NK-92 (cell line): ENCODE data around the gene ZRANB3.
"Not testable (repeated sequence)": the region's sequence is repeated elsewhere in the genome, so short reads cannot be mapped to it uniquely, and the experiment has no call there.

Source experiments
- DNase-seq: peaks from one replicate; lab custom pipeline; 2025; ENCODE audit not compliant: unreplicated experiment; lab: John Stamatoyannopoulos, UW

The ZRANB3 gene

DNA sequence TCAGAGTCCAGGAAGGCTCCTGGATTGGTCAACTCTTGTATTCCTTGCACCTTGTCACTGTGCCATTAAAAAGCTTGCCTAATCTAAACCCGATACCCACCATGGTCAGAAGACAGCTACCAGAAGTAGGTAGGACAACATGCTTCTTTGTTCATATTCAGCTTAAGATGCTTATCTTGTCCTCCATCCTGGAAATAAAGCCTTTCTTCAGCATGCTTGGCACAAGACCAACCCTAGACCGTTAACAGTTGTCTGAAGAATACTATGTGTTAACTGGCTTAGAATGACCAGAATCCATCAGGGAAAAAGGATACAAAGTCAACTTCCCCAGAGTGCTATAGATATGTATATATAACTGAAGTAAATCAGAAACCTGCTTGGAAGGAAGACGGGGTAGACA is 193.9 kb downstream of the ZRANB3 start:
- no peak for DNase-seq

DNA sequence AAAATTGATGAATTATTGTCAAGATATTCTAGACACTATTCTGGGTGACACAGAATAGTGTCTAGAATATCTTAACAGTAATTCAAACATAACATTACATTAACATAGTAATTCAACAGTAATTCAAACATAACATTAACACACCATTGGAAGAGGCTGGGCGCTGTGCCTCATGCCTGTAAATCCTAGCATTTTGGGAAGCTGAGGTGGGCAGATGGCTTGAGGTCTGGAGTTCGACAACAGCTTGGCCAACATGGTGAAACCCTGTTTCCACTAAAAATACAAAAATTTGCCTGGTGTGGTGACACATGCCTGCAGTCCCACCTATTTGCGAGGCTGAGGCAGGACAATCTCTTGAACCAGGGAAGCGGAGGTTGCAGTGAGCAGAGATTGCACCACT is 195.8 kb downstream of the ZRANB3 start:
- DNase-seq, result no peak

DNA sequence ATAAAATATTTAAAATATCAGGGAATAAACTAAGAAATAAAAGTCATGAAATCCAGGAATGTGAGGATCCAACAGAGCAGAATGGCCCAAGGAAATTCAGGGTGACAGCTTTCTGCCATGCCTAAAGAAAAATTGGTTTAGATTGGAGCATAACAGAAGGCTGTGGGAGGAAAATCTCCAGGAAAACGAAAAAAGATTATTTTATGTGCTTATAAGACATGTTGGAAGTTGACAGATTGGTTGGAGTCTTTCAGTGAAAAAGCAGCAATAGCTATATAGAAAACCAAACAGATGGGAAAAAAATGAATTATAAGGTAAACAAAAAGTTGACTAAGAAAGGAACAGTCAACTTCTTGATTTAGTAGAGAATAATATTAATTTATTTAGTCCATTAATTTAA is 203.9 kb downstream of the ZRANB3 start:
- no peak for DNase-seq

DNA sequence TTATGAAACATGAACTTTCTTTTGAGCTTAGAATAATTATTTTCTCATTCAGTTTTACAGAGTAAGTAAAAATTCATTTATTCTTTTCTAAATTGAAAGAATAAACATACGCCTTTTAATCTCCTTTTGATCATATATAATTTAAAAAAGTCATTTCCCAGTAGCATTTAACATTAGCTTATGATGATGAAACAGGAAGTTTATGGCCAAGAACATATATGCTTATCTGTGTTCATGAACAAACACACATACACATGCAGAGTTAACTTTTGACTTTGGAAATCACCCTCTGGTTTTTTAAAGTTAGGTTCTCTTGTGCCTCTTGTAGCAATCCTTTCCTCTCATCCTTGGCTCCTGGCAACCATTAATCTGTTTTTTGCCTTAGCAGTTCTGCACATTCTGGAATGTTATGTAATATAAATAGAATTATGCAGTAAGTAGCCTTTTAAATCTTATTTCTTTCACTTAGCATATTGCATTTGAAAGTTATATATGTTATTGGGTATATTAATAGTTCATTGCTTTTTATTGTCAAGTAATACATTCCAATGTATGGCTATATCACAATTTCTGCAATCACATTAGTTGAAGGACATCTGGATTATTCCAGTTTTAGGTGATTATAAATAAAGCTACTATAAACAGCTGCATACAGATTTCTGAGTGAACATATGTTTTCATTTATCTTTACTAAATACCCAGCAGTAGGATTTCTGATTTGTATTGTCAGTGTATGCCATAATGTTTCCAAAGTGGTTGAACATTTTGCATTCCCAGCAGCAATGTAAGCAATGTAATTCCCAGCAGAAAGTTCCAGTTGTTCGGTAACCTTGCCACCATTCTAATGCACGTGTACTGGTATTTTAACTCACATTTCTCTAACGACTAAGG is 210.3 kb downstream of the ZRANB3 start:
- no peak for DNase-seq

DNA sequence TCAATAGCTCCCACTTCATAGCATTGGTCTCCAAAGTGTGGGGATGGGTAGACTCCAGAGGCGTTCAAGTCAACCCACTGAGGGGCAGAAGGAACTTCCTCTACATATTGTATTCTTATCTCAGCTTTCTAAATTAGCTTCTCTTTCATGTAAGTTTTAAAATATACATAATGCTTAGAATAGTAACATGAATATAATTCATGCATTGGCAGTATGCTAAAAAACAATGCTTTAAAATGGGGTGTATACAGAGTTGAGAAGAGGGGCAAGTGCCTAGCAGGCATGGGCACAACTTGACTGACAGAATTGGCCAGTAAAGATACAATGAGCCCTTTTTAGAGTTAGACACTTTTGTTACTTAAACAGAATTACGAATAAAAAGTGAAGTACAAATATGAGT is 212.2 kb downstream of the ZRANB3 start:
- no peak for DNase-seq

DNA sequence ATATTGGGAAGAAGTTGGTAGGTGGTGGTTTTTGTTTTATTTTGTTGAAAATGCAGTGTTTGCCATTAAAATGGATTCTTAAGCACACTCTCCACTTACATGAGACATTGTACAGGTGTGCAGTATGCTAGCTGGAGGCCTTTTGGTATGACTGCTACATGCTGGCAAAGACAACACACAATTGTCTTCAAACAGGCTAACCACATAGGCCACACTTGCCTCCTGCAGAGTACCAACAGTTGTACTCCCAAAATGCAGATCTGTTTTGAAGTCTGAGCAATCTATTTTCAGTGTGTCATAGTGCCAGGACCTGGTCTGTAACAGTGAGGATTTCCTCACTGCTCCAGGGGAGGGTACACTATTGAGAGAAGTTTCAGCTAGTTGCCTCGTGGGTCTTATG is 213.6 kb downstream of the ZRANB3 start:
- DNase-seq, result no peak

DNA sequence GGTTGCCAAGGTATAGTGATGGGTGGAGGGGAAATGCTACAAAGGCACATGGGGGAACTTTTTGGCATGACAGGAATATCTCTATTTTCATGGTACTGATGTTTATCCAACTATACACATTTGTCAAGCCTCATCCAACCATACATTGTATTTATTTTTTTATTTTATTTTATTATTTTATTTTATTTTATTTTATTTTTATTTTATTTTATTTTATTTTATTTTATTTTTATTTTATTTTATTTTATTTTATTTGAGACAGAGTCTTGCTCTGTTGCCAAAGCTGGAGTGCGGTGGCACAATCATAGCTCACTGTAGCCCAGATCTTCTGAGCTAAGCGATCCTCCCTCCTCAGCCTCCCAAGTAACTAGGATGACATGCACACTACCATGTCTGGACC is 219.1 kb downstream of the ZRANB3 start:
- no peak for DNase-seq

DNA sequence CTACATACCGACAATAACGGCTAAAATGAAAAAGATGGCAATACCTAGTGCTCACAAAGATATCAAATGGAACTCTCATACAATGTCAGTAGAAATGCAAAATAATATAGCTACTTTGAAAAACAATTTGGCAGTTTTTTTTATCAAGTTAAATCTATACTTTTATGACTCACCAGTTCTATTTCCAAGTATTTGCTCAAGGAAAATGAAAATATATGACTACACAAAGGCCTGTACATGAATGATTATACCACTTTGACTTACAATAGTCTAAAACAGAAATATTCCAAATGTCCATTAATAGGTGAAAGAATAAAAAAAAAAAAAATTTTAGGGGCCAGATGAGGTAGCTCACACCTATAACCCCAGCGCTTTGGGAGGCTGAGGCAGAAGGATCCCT is 219.8 kb downstream of the ZRANB3 start:
- DNase-seq, result no peak

DNA sequence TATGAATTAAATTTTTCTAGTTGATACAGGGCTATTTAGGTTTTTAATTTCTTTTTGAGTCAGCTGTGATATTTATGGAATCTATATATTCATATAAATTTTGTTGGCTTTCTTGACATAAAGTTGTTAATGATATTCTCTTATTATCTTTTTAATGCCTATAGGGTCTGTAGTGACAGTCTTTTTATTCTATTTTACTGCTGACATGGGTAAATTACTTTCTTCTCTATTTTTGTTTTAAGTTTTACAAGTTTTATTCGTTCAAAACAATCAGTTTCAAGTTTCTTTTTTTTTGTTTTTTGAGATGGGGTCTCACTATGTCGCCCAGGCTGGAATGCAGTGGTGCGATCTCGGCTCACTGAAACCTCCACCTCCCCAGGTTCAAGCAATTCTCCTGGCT is 226.3 kb downstream of the ZRANB3 start:
- DNase-seq, result no peak

DNA sequence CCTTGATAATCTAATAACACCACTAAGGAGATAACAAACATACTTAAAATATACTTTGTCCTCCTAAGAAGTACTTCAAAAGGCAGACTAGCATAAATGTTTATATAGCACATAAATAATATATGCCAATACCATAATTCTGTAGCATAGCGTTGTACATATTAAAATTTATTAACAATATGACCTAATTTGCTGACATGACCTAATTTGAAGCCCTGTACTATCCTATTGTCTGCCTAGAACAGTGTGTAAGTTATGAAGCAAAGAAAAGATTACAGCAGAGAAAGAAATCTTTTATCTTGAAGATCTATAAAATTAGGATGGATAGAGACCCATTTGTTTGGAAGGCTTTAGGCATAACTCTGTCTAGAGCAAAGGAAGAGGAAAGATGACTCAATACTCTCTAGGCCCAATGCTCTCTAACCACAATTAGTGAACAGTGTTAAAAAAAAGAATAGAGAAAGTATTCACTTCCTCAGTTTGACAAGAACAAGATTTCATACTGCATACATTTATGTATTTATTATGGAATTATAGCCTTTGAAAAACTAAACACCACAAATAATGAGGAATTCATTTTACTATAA is 231.3 kb downstream of the ZRANB3 start:
- DNase-seq, result no peak

DNA sequence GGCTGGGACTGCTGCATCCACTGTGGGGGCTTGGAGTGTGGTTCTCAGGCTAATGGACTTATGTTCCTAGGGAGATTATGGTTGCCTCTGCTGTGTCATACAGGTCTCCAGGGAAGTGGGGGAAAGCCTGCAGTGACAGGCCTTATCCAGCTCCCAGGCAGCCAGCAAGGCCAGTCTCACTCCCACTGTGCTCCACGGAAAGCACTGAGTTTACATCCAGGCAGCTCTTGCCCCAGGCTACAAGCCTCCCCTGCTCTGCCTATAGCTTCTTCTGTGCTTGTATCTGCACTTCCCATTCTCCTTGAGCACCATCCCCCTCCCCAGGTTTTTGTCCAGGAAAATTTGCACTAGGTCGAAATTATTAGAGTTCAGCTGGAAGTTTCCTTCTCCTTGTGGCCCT is 231.9 kb downstream of the ZRANB3 start:
- no peak for DNase-seq

DNA sequence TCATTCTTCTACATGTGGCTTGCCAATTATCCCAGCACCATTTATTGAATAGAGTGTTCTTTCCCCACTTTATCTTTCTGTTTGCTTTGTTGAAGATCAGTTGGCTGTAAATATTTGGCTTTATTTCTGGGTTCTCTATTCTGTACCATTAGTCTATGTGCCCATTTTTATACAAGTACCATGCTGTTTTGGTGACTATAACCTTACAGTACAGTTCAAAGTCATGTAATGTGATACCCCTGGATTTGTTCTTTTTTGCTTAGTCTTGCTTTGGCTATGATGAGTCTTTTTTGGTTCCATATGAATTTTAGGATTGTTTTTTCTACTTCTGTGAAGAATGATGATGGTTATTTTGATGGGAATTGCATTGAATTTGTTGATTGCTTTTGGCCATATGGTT is 243.9 kb downstream of the ZRANB3 start:
- not testable (repeated sequence) for DNase-seq

DNA sequence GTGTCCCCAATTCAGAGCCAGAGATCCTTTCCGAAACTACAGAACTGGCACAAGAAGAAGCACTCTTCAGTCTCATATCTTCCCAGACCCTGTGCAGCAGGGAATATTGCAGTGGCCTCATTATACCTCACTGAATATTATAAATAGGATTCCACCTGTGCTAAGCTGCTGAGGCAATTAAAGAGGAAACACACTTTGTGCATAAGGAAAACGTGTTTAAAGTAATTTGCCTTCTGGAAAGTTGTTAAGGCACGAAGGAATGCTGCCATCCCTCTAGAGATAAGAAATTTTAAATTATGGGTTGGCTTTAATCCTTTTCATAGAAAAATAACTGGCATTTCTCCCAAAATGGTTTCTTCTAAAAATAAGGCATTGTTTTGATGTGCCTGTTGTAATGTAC is 245.6 kb downstream of the ZRANB3 start:
- no peak for DNase-seq

DNA sequence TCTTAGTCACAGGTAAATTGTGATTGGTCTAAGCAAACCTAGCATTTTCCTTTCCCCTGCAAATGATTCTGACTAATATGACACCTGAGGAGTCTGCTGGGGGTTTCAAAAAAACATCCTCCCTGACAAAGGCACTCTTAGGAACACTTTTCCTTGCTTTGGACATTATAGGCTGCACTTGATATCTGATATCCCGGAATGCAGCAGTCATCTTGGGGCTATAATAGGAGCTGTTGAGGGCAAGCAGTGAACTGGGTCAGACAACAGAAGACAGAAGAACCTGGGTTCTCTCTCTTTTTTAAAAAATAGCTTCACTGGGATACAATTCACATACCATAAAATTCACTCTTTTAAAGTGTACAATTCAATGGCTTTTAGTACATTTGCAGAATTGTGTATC is 249.6 kb downstream of the ZRANB3 start:
- no peak for DNase-seq

DNA sequence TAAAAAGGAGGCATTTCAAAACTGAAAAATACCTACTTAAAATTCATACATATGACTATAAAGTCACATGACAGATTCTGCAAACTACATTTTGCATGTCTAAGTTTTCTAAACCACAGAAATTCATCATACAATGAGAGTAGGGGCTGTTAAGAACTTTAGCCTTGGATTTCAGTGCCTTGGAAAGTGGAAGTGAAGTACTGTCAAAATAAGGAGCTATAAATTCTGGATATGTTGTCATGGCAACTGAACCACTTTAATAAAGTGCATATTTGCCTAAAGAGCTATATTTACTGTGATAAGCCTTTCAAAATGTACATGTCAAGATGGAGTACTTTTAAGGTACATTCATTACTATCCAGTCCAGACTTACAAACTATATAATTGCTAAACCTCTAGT is 251.8 kb downstream of the ZRANB3 start:
- DNase-seq, result no peak

DNA sequence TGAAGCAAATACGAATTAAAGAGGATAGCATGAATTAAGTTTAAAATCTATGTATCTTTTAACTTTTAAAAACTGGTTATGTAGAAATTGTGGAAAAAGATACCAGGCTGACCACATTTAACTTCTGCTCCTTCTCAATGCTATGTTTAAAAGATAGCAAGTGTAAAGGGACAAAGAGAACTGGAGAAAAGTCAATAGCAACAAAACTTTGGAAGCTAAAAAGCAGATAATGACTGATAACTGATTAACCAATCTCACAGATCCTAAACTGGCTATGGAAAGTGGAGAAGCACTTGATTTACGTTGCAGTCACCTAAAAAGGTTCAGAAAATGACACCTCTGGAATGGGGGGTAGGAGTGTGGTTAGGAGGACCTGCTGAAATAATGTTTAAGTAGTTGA is 254.5 kb downstream of the ZRANB3 start:
- no peak for DNase-seq

DNA sequence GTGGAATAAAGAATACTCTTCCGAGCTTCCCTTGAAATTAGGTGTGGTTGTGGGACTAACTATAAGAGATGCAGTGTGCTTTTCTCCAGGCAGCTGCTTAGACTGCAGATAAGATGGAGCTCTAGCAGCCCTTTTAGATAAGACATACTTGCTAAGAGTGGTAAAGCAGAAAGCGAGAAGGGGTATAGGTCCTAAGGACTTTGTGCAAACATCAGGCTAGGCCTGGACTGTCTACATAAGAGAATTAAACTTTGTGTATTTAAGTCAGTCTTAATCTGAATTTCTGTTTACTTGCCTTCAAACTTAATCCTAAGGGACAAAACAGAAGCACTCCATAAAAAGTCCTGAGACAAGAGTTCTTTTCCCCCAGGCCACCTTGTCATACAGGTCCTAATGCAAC is 260.0 kb downstream of the ZRANB3 start:
- DNase-seq, result no peak

DNA sequence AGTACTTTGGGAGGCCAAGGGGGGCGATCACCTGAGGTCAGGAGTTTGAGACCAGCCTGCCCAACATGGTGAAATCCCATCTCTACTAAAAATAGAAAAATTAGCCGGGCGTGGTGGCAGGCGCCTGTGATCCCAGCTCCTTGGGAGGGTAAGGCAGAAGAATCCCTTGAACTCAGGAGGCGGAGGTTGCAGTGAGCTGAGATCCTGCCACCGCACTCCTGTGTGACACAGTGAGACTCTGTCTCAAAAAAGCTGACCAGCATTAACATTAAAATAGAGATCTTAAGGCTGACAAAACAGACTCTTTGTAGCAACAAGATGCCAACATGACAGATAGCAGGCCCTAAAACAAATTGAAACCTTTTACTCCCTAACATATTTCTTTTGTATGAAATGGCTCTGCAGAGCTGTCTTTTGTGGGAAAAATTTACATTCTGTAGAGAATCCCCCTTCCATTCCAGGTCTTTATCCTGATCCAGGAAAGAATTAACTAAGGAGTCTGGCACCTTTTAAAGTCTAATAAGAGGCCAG is 265.0 kb downstream of the ZRANB3 start:
- no peak for DNase-seq

DNA sequence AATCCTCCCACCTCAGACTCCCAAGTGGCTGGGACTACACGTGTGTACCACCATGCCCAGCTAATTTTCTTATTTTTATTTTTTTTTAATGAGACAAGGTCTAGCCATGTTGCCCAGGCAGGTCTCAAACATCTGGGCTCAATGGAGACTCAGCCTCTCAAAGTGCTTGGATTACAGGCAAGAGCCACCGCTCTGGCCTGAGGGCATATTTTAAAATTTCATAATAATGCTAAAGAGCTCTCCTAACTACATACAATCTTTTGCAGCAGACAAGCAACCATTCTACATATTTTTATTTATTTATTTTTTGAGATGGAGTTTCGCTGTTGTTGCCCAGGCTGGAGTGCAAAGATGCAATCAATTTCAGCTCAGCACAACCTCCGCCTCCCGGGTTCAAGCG is 271.9 kb downstream of the ZRANB3 start:
- no peak for DNase-seq

DNA sequence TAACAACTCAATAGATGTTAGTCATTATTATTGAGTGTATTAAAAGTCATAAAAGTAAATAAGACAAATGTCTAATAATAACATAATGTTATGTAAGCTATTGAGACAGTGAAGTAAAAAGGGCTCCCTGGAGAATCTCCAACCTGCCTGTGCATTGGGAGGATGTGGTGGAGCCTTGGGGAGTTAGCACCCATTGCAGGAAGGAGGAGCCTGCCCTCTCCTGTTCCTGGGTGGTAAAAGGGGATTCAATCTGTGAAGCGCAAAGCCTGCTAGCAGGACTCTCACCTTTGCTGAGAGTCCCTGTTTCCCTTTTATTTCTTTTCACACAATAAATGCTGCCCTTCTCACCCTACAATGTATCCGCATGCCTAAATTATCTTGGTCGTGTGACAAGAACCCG is 272.8 kb downstream of the ZRANB3 start:
- DNase-seq, result no peak

DNA sequence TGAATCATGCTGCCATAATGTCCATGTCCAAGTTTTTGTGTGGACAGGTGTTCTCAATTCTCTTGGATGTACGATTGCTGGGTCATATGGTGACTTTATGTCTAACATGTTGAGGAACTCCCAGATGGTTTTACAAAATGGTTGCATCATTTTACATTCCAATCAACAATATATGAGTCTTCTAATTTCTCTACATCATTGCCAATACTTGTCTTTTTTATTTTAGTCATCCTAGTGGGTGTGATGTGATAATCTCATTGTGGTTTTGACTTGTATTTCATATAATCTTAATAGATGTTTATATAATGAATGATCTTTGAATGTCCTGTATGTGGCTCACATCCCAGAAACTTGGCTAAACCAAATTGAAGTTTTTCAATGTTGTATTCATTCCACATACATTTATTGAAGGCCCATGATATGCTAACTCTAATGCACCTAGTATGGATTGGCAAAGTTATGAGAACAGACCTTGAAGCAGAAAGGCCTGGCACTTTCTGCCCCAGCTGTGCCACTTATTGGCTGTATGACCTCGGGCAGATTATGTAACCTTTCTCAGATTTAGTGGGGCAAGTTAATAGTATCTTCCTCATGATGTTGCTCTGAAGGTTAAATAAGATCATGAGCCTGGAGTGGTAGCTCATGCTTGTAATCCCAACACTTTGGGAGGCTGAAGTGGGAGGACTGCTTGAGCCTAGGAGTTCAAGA is 273.5 kb downstream of the ZRANB3 start:
- DNase-seq, result no peak
